KMS-11 (cell line): ENCODE data around the gene GOLM1.
A peak's percentile ranks its signal among the peaks of the same experiment; 100 is the strongest.

Experiments
- H2AFZ ChIP-seq: fragments of 200-600 bp; sonication (generic); 2 replicates; pipeline ENCODE4 v1.6.1; 2016; ENCODE audit warnings: antibody characterized with exemption, mixed run types, low read depth
- H3K27ac ChIP-seq: fragments of 200-600 bp; sonication (generic); 2 replicates; pipeline ENCODE4 v1.6.1; 2016; ENCODE audit warnings: mild to moderate bottlenecking, mixed run types
- H3K27me3 ChIP-seq: fragments of 200-600 bp; sonication (generic); 2 replicates; pipeline ENCODE4 v1.6.1; 2017; ENCODE audit warnings: mild to moderate bottlenecking, low read depth, mixed run types, moderate library complexity; ENCODE audit not compliant: insufficient read depth
- H3K36me3 ChIP-seq: fragments of 200-600 bp; sonication (generic); 2 replicates; pipeline ENCODE4 v1.6.1; 2017; ENCODE audit warnings: mild to moderate bottlenecking, mixed run types; ENCODE audit not compliant: insufficient read depth
- H3K4me1 ChIP-seq: fragments of 200-600 bp; sonication (generic); 2 replicates; pipeline ENCODE4 v1.6.1; 2016; ENCODE audit warnings: mild to moderate bottlenecking, low read depth, mixed run types; ENCODE audit not compliant: poor library complexity, severe bottlenecking
- H3K4me2 ChIP-seq: fragments of 200-600 bp; sonication (generic); 2 replicates; pipeline ENCODE4 v1.7.0; 2016; ENCODE audit warnings: mild to moderate bottlenecking, mixed run types
- H3K4me3 ChIP-seq: fragments of 200-600 bp; sonication (generic); IDR thresholded peaks from 2 replicates; pipeline ENCODE4 v1.6.1; 2017; ENCODE audit warnings: low read depth, low read length, mixed read lengths; ENCODE audit not compliant: insufficient read depth
- H3K79me2 ChIP-seq: fragments of 200-600 bp; sonication (generic); 2 replicates; pipeline ENCODE4 v1.6.1; 2016; ENCODE audit warnings: low read depth, mixed run types; ENCODE audit not compliant: insufficient read depth
- H3K9ac ChIP-seq: fragments of 200-600 bp; sonication (generic); 2 replicates; pipeline ENCODE4 v1.6.1; 2016; ENCODE audit warnings: mild to moderate bottlenecking, mixed run types
- H4K20me1 ChIP-seq: fragments of 200-600 bp; sonication (generic); 2 replicates; pipeline ENCODE4 v1.6.1; 2016; ENCODE audit warnings: mild to moderate bottlenecking, mixed run types; ENCODE audit not compliant: insufficient read depth
- CTCF ChIP-seq: fragments of 200-600 bp; sonication (generic); conservative IDR thresholded peaks from 2 replicates; pipeline ENCODE4 v1.6.1; 2017; ENCODE audit warnings: low read depth, mild to moderate bottlenecking, antibody characterized with exemption, low read length, moderate library complexity, mixed read lengths

The GOLM1 gene

GRCh38 chr9:86036555-86036954 is 62.8 kb downstream of the GOLM1 start:
- Histone ChIP-seq H3K36me3 (no peaks in the 10 kb centered on the region), H3K4me1 (no peaks in the 10 kb centered on the region), H2AFZ (no peak overlapping the region), H3K27me3 (no peaks in the 10 kb centered on the region), H3K9ac (no peak overlapping the region), H3K27ac (no peak overlapping the region), H3K79me2 (no peaks in the 10 kb centered on the region), H4K20me1 (no peaks in the 10 kb centered on the region), H3K4me2 (no peak overlapping the region), H3K4me3 (no peak overlapping the region)
- TF ChIP-seq CTCF = no peak

- Histone ChIP-seq H3K27me3 (no peaks in the 10 kb centered on the region), H3K9ac (no peak overlapping the region), H3K4me1 (no peaks in the 10 kb centered on the region), H3K4me3 (no peak overlapping the region), H2AFZ (no peak overlapping the region), H4K20me1 (no peaks in the 10 kb centered on the region), H3K4me2 (no peak overlapping the region), H3K79me2 (no peaks in the 10 kb centered on the region), H3K36me3 (no peaks in the 10 kb centered on the region), H3K27ac (no peak overlapping the region)
- TF ChIP-seq CTCF = no peak
Observed at GRCh38 chr9:86035827-86036440, 63.4 kb downstream of the GOLM1 start.

- TF ChIP-seq CTCF = peak; percentile 70
- H4K20me1 ChIP-seq = no peaks in the 10 kb centered on the region
- H3K4me3 ChIP-seq = no peak overlapping the region
- H3K27ac ChIP-seq = no peak overlapping the region
- H3K36me3 ChIP-seq = no peaks in the 10 kb centered on the region
- no peaks in the 10 kb centered on the region for H3K4me1 ChIP-seq
- H3K27me3 ChIP-seq = no peaks in the 10 kb centered on the region
- H3K4me2 ChIP-seq = no peak overlapping the region
- H2AFZ ChIP-seq = no peak overlapping the region
- H3K9ac ChIP-seq = no peak overlapping the region
- H3K79me2 ChIP-seq = no peaks in the 10 kb centered on the region
Observed at GRCh38 chr9:86034863-86035734, 64.3 kb downstream of the GOLM1 start.

GRCh38 chr9:86027767-86028166 is 71.6 kb downstream of the GOLM1 start:
- Histone ChIP-seq H3K9ac (no peak overlapping the region), H3K4me3 (no peak overlapping the region), H4K20me1 (no peaks in the 10 kb centered on the region), H3K36me3 (no peaks in the 10 kb centered on the region), H3K27me3 (no peaks in the 10 kb centered on the region), H2AFZ (no peak overlapping the region), H3K4me1 (peaks cover 6% of the 10 kb centered on the region), H3K27ac (no peak overlapping the region), H3K79me2 (no peaks in the 10 kb centered on the region), H3K4me2 (no peak overlapping the region)
- no peak for TF ChIP-seq CTCF
